T-helper 22 cell (primary cell): ENCODE data around the gene IFT52.
A peak's percentile ranks its signal among the peaks of the same experiment; 100 is the strongest.

Experiments used
- DNase-seq: peaks from one replicate; pipeline ENCODE4 v3.0.0-alpha.2; 2020; ENCODE audit warnings: low read depth

The IFT52 gene, protein sequence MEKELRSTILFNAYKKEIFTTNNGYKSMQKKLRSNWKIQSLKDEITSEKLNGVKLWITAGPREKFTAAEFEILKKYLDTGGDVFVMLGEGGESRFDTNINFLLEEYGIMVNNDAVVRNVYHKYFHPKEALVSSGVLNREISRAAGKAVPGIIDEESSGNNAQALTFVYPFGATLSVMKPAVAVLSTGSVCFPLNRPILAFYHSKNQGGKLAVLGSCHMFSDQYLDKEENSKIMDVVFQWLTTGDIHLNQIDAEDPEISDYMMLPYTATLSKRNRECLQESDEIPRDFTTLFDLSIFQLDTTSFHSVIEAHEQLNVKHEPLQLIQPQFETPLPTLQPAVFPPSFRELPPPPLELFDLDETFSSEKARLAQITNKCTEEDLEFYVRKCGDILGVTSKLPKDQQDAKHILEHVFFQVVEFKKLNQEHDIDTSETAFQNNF

DNA sequence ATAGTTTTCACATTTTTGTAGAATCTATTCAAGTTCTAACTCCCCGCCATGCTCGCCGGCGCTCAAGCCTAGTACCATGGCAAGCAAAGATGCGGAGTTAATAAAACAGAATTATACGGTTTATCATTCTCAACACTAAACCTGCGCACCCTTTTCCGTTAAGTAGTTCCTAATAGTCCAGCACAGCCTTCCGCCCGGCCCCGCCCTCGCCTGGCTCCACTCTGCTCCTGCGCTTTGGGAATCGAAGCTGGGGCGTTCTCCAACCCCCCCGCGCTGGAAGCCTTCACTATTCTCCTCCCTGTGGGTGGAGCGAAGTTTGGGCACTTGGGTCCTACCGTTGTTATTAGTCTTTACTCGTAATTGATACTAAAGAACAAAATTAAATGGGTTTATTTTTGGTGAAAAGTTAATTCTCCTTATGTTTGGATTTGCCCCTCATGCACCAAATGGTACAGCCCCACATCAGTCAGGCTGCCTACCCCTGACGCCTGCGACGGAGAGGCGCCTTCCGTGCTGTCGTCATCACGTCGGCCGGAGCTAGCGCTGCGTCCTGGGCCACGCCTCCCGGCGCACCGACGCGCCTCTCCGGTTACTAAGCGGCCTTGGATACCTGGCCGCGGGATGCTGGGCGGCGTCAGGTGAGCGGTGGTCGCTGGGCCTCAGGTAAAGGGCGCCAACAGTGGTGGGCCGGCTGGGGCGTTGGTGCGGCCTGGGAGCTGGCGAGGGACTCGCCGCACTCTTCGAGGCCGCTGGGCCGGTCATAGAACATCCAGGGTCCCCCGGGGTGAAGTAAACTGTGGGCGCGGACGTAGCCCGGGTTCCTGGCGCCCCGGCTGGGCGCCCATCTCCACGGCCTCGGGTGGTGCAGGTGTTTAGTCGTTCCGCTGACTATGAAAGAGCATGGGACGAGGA is at the start of gene IFT52:
IFT52 (plus strand) TSS at position 546 of the 912 bp plus-strand sequence. CDS start 3,762 bp downstream, outside the sequence.
- DNase-seq = peak; percentile 79

DNA sequence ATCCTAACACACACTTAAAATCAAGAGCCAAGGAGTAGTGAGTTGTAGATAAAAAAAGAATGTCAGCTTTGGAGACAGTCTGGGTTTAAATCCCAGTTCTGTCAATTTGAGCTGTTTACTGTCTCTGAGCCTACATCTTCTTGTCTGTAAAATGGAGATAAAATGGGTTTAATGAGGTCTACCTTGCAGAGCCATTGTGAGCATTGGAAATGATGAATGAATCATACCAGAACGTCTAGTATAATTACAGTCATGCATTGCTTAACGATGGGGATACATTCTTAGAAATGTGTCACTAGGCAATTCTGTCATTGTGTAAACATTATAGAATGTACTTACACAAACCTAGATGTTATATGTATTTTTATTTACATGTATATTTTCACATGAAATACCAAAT is 49.5 kb upstream of the IFT52 start:
- no peak for DNase-seq

DNA sequence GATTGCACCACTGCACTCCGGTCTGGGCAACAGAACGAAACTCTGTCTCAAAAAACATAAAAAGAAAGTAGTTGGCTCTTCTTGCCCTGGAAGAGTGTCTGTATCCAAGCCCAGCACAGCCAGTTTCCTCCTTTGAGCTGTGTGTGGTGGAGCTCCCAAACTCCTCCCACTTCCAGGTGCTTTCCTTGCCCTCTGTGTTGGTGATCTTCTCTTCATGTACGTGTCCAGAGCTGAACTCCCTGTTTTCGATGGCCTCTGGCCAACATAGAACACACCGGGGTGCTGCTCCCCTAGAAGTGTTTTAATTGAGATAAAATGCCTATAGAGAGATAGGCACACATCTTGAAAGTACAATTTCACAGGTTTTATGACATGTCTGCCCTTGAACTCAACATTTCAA is 48.6 kb upstream of the IFT52 start:
- DNase-seq = no peak

DNA sequence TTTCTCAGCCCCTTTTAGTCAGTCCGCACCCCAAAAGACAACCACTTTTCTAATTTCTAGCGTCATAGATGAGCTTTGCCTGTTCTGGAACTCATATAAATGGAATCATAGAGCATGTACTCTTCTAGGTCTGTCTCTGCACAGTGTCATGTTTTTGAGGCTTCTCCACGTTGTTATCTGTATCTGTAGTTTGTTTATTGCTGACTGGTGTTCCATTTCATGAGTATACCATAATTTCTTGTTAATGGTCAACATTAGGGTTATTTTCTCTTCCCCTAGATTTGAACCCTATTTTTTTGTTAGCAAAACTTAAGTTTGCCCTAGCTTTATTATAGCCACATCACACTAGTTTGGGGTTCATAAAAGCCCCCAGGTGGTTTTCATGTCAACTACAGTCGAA is 48.1 kb upstream of the IFT52 start:
- DNase-seq = no peak

DNA sequence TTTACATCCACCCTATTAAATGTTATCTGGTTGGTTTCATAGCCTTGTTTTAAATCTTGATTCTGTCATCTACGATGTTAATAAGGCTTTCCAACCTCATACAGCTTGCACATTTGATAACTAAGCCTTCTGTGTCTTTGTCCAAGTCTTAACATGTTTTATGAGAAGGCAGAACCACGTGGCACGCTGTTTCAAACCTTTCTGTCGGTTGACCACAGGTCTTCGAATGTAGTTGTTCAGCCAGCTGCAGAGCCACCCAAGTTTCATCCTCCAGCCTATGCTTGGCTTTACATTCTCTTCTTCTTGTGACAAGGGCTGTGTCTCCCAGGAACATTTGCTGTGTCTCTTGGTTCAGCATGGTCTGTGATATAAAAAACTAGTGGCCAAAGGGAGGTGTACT is 47.6 kb upstream of the IFT52 start:
- DNase-seq = no peak

DNA sequence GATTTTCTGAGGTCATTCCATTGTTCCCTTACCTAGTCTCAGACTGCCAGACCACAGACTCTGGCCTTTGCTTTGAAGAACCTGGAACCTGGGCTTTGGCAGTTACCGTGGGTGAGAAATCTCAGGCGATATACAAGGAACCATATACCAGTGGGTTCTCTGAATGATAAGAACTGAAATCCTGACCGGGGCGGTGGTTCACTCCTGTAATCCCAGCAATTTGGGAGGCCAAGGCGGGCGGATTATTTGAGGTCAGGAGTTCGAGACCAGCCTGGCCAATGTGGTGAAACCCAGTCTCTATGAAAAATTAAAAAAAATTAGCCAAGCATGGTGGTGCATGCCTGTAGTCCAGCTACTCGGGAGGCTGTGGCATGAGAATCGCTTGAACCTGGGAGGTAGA is 46.2 kb upstream of the IFT52 start:
- DNase-seq = no peak

DNA sequence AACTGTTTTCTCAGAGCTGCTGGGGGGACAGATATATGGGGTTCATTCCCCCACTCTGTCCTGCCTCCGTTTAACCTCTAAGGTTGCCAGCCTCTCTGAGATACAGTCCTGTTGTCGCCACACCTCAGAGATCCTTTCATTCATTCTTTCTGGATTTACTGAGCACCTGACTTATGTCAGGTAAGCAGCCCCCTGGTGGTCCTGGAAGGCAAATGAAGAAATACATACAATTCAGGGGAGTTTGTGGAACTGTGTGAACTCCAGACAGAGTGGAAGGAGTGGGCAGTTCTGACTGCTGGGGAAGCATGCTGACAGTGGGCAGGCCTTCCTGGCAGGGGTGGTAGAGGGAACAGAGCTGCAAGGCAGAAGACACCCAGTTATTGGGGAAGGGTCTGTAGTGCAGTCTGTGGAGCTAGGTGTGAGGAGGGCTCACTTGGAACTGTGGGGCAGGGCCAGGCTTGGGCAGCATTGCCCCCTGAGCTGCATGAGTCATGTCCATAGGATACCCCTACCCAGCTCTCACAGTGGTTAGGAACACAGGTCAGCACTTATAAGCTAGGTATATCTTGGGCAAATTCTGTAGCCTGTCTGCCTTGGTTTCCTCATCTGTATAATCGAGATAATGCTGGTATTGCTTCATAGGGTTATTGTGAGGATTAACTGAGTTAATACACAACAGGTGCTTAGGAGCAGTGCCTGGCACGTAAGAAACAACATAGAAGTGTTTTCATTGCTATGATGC is 44.7 kb upstream of the IFT52 start:
- DNase-seq = no peak

DNA sequence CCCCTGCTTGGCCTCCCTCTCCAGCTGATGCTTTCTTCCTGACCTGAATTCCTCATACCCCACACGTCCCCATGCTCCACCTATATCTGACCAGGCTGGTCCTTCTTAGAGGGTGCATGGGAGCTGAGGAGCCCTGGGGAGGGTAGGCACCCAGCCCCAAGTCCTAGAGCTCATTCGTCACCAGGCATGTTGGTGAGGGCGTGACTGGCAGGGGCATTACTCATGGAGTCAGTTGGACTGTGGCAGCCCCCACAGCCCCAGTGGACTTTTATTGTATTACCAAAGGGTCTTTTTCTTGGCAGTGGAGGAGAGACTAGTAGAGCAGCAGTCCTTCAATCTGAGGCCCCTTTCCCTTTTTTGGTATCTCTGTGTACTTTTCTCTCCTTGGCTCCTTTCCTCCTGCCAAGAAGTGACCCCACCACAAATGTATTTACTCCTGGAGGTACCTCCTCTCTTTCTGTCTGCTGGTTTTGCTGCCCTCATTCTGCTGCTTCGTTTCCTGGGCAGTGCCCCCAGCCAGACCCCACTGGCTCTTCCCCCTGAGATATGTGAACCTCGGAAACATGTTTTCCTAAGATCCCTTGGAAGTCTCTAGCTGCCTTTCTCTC is 42.4 kb upstream of the IFT52 start:
- no peak for DNase-seq

DNA sequence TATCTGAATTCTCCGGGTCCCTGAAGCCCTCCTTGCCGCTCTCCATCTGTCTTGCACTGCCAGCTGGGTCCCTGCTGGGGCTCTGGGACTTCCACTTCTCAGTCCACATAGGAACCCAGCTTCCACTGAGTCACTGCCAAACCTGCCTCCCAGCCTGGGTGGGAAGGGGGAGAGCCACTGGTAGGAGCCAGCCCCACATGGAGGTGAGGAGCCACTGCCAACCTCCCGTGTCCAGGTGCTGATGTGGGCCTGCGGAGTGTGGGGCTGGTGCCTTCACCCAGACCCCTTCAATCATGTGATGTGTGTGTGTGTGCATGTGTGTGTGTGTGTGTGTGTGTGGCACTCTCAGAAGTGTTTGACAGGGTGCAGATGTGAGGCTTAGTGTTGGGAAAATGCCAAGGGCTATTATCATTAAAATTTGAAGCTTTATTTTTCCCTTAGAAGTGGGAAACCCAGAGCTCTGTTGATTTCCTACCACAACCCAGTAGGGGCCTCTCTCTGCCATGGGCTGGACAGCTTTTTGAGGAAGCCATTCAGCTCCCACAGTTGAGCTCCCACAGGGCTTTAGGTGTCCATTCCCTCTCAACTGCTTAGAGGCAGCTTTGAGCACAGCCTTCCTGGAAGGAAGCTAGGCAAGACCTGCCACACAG is 41.2 kb upstream of the IFT52 start:
- no peak for DNase-seq

DNA sequence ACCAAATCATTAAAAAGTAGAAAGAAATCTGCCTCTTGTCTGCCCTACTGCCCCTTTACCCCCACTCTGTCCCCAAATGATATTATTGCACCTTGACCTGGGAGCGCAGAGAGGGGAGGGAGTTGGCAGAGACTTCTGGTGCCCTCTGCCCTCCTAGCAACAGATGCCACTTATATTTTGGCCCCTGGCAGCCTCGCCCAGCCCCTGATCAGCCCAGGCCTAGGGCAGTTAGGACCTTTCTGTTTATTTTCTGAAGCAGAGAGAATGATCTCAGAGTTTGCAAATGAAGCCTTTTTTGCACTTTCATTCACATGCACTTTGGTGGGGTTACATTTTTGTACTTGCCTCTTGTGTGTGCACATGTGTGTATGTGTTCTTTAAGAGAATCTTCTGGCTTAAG is 40.3 kb upstream of the IFT52 start:
- no peak for DNase-seq

DNA sequence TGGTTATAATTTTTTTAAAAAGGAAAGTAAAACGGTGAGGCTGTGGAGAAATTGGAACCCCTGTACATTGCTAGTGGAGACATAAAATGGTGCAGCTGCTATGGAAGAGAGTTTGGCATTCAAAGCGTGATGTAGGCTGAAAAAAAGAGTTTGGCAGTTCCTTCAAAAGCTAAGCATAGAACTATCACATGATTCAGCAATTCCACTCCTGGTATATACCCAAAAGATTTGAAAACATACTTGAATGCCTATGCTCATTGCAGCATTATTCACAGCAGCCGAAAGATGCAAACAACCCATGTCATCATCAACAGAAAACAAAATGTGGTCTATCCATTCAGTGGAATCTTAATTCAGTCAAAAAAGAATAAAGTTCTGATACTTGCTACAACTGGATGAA is 36.4 kb upstream of the IFT52 start:
- no peak for DNase-seq

DNA sequence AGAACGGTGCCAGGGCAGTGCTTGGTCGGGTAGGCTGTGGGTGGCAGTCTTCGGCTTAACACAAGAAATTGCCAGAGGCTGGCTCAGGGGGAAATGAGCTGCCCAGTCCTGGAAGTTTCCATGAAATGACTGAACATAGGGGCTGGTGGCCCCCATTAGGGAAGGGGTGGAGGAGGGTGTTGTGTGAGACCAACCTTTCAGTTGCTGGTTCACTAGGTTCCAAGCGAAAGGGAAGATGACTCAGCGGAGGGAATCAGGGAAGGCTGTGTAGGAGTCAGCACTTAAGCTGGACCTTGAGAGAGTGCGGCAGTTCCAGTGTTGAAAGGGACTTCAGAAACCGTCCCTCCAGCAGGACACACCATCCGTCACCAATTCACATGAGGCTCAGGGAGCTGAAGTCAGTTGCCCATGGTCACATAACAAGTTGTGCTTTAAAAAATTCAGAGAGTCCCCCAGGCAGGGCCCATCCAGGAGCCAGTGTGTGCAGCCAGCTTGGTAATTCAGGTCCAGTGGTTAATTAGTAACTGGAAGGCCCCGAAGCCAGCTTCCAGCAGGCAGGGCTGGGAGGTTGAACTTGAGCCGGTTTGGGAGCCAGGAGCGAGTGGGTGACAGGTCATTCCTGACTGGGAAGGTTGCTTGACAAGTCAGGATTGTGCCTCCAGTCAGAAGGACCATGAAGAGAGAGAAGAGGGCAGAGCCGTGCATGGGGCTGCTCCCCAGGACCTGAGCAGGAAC is 32.2 kb upstream of the IFT52 start, which contains the start of gene SGK2:
SGK2 (plus strand) TSS at position 616 of the 735 bp plus-strand sequence. CDS start 7,469 bp downstream, outside the sequence.
- no peak for DNase-seq

DNA sequence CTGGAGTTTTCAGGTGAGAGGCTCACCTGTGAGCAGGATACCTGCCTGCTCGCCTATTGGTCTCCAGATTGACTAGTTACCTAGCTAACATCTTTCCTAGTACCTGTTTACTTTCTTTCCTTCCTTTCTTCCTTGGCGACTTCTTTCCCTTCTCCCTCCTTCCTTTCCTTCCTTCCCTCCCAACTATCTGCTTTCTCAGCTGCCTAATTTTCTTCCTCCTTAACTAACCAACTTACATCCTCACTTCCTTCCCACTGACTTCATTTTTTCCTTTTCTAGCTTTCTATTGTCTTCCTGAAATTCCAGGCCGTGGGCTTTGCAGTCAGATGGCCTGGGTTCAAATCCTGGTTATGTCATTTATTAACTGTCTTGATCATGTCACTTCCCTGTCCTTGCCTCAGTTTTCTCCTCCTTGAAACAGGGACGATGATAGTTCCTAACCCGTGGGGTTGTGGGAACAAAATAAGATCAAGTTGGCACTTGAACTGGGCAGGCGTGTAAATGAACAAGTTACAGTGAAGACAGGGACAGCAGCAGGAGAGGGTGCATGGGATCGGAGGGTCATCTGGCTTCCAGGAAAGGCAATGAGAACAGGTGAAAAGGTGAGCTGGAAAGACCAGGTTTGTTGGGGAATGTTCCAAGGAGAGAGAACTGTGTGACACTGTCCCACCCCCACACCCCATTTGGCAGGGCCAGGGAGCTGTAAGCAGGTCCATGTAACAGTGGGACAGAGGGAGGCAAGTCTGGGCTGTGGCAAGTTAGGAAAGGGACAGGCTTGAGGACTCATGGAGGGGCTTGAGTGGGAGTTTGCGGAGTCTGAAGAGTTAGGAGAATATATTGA is 31.4 kb upstream of the IFT52 start:
- DNase-seq = no peak

DNA sequence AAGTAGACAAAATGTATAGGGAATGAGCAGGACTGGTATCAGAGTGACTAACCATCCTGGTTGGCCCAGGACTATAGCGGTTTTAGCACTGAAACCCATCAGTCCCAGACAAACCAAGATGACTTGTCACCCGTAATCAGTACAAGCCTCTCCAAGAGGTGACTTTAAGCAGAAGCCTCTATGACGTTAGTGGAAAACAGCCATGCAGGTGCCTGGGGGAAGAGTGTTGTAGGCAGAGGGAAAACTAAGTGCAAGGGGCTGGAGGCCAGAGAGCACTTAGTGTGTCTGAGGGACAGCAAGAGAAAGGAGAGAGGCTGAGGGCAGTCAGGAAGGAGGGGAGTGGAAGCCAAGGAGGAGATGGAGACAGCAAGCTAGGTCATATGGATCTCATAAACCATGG is 29.8 kb upstream of the IFT52 start:
- no peak for DNase-seq

DNA sequence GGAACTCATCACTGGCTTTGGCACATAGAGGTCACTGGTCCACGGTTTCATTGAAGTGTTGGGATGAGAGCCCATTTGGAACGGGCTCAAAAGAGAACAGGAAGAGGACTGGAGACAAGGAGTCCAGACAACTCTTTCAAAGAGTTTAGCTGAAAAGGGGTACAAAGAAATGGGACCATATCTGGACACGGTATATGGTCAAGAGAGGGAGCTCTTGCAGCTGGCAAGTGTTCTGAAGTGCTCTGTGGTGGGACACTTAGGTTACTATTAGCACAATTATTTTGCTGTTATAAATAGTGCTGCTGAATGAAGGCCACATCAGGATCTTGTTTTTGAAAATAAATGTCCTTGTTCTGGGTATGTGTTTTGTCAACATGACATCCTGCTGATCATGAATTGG is 27.3 kb upstream of the IFT52 start:
- no peak for DNase-seq

DNA sequence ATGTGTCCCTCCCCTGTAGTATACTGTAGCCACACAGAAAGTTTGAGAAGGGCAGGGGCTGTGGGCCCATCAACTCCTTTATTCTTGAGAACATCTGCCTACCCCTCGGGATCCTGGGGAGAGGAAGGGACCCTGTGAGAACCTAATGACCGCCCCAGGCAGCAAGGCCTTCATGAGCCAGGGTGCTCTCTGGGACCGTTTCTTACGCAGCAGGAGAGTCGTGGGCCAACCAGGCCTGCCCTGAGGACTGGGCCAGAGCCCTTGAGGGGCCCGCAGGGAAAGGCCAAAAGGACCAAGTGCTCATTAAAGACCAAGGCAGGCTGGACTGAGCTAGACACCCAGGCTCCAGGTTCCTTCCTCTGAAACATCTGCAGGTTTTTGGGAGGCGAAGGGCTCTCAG is 26.7 kb upstream of the IFT52 start:
- DNase-seq = no peak

DNA sequence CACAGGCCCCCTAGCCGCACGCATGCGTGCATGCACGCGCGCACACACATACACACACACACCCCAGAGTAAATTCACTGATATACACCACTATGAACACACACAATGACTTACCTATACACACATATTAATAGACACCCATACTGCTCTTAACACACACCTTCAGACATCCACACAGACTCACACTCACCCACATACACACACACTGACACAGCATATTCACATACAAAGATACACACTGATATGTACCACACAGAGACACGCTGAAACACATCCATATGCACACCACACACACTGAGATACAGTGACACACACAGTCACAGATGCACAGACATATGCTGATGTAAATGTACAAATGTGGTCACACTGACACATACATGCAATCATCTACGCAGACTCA is 26.3 kb upstream of the IFT52 start:
- no peak for DNase-seq

DNA sequence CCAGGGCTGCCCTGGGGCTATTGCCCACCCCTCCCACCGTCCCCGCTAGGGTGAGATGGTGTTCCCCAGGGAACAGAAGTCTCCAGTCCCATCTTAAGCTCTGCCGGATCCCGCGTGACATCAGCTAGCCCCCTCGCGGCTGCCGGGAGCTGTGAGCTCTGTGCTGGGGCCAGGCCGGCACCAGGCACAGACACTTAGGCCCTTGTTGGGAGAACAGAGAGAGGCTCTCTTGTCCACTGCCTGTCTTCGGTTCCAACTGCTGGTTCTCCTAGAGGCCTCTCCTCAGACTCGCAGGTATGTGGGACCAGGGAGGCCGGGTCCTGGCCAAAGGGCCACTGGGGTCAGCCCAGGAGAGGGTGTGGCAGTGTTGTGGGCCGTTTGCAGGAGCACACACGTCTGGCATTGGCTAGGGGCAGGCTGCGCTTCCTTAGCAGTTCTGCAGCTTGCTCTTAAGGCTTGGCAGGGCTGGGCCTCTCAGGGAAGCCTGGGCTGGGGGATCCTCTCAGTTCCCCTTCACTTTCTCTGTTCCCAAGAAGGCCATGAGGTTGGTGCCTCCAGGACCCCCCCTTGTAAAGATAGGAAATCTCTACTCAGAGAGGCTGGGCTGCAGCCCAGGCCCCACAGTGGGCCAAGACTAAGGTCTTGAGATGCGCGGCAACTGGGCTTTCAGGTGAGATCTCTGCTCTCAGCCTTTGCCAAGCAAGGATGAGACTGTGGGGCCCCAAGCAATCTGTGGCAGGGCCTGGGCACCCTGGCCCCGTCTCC is 25.6 kb upstream of the IFT52 start:
- DNase-seq = no peak

DNA sequence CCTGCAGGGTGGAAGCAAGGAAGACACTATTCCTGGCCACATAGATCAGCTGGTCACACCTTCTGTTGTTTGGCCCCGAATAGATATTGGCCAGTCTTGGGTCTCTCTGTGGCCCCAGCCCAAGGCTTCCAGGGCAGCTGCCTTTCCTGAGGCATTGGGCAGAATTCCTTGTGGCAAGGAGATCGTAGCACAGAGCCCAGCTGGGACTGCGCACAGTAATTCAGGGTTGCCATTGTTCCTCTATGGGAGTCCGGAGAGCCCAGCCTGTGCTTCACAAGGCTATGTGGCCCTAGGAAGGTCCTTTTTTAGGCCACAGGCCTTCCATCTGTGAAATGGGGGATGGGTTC is 25.0 kb upstream of the IFT52 start:
- no peak for DNase-seq
